Adrenal gland (tissue), 12 donors: Measurements from ENCODE around the gene ARHGEF7. TPM values are rescaled to one million over a fixed set of nuclear protein-coding genes. Genes with fewer than 3 reads are reported as not detected.
A peak's percentile ranks its signal among the peaks of the same experiment; 100 is the strongest.

ENCODE experiments used
- DNase-seq, 7 donors: peaks; one replicate each; pipeline ENCODE4 v3.0.0-alpha.2; 2019 to 2020
- H3K27ac ChIP-seq, 5 donors: fragments of 200-600 bp; sonication (generic) in 4 of 5; 1 replicate in 3 of 5; 2 replicates in 2 of 5; pipeline versions ENCODE4 v1.5.1 to v1.8.0; 2016 to 2020; ENCODE audit warnings: mild to moderate bottlenecking in 1 of 5
- H3K27me3 ChIP-seq: fragments of 200-600 bp; 2 replicates; pipeline ENCODE4 v1.8.0; 2021
- H3K36me3 ChIP-seq, 2 donors: fragments of 200-600 bp; replicated peaks in 1 of 2; 1 replicate in 1 of 2; 2 replicates in 1 of 2; pipeline versions ENCODE4 v1.5.1 to v1.8.0; 2018 to 2022
- H3K4me1 ChIP-seq, 2 donors: fragments of 200-600 bp; replicated peaks in 1 of 2; 1 replicate in 1 of 2; 2 replicates in 1 of 2; pipeline versions ENCODE4 v1.5.1 to v1.8.0; 2018 to 2021
- H3K4me3 ChIP-seq, 4 donors: fragments of 200-600 bp; sonication (generic) in 3 of 4; one replicate each; pipeline ENCODE4 v1.5.1; 2016 to 2018
- H3K9me3 ChIP-seq, 3 donors: fragments of 200-600 bp; sonication (generic) in 1 of 3; replicated peaks in 1 of 3; 1 replicate in 2 of 3; 2 replicates in 1 of 3; pipeline versions ENCODE4 v1.5.1 to v1.8.0; 2016 to 2021
- CTCF ChIP-seq, 6 experiments: fragments of 450-650 bp in 4 of 6; fragments of 200-600 bp in 2 of 6; sonication (generic) in 1 of 6; IDR thresholded peaks; 1 replicate in 5 of 6; 2 replicates in 1 of 6; pipeline versions ENCODE4 v1.5.1 to v1.8.0; 2016 to 2021; ENCODE audit warnings: antibody characterized with exemption in 6 of 6, mild to moderate bottlenecking in 2 of 6, moderate library complexity in 1 of 6
- POLR2A ChIP-seq, 2 donors: fragments of 450-650 bp; IDR thresholded peaks; one replicate each; pipeline ENCODE4 v1.6.1; 2017; ENCODE audit warnings: antibody characterized with exemption in 2 of 2, mild to moderate bottlenecking in 2 of 2, moderate library complexity in 1 of 2
- WGBS, 4 donors: extraction: QIAGEN DNeasy Blood & Tissue Kit in 2 of 4; methylation state at CpG; one replicate each; pipeline versions ENCODE4 v1.1.5 to v1.1.7; 2013 to 2017; 5-methylcytosine and 5-hydroxymethylcytosine counted together
- intact Hi-C, 2 donors: fragments of 100-400 bp; cut with DNase I; formaldehyde crosslinking; loops; one replicate each; pipeline versions ENCODE4 v1.14.1 to v1.15.0; 2022 to 2023
- polyA plus RNA-seq, 3 donors: library from polyadenylated mRNA; stranded (reverse); fragments of 200-250 nt in 2 of 3; fragments of 350-450 nt in 1 of 3; fragmentation: Illumina TruSeq in 1 of 3; extraction: RNeasy Lipid Tissue Mini Kit (QIAGEN cat#74804) in 1 of 3; gene quantifications; one replicate each; pipeline ENCODE4 v1.2.3, GENCODE V29; 2013 to 2014
- total RNA-seq, 9 donors: library from RNA; depleted of rRNA in 4 of 9; stranded (reverse); fragments of >200 nt in 4 of 9; fragments of 120-200 nt in 1 of 9; fragmentation: NEBNext Ultra II Directional in 1 of 9; extraction: Animal tissue kit (Norgen Biotek cat#: 25700) in 1 of 9; gene quantifications; one replicate each; pipeline versions ENCODE4 v1.1.0 to v1.2.4, GENCODE V29; 2013 to 2023
- donor health status: healthy with polysubstance abuse.
- donor health status: Bipolar disorder and iron deficiency.
- donor health status: DM: yes; HTN: yes; CAD: no.
- donor health status: DM: no; HTN: no; CAD: no.
- donor health status: DM: no; HTN: no; CAD: no.
- donor health status: DM: yes; HTN: yes; CAD: no.

Gene ARHGEF7
- total and polyA plus RNA-seq, 12 donors: 25.3 to 69.3 (median 53.2) TPM

DNA sequence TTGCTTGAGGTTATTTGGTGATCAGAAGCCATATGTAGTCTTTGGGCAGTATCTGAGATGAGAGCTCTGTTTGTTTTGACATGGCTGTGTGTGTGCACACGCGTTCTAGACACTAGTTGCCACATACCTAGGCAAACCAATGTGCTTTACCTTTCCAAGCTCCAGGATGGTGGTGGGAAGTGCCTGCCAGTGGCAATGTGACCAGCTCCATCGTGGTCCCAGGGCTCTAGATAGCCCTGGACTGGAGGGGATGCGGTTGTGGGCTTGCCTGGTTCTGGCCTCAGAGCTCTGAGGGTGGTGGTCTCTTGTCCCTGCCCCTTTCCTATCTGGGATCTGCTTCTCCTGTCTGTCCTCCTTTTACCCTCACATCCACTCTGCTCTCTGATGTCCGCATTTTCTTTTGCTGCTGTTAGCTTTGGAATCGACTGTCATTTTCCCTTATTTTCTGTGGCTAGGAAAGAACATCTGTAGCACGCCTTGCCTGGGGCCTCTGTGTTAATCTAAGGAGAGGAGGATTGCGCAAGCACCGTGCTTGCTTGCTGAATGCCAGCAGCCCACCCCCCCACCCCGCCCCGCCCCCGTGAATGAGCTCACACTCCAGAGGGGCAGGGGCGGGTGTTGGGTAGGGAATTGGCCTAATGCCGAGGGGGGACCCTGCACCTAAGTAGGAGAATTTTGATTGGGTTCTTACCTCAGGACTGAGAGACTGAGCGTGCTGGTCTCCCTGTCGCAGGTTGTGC is 89.5 kb downstream of the ARHGEF7 start:
- H3K9me3 ChIP-seq: no peaks in the 10 kb centered on the region
- TF ChIP-seq POLR2A (IDR thresholded peaks at IDR 0.05) (no peak), CTCF (IDR thresholded peaks at IDR 0.05) (no peak)
- H3K4me3 ChIP-seq: peak overlapping the region in 1 of 4 donors; percentile 22
- peak in 6 of 7 donors; percentile 59 to 80 (median 64) for DNase-seq
- 41 to 51% (median 49%) methylated on average over 13 to 16 of the region's 16 CpGs for WGBS, 4 donors
- H3K4me1 ChIP-seq: peaks cover 9 to 49% of the 10 kb centered on the region in 2 donors
- H3K27me3 ChIP-seq: no peaks in the 10 kb centered on the region
- intact Hi-C loops: no loop called here
- H3K27ac ChIP-seq: peak overlapping the region in 2 of 5 donors; percentile 61 to 68
- H3K36me3 ChIP-seq: no peaks in the 10 kb centered on the region

DNA sequence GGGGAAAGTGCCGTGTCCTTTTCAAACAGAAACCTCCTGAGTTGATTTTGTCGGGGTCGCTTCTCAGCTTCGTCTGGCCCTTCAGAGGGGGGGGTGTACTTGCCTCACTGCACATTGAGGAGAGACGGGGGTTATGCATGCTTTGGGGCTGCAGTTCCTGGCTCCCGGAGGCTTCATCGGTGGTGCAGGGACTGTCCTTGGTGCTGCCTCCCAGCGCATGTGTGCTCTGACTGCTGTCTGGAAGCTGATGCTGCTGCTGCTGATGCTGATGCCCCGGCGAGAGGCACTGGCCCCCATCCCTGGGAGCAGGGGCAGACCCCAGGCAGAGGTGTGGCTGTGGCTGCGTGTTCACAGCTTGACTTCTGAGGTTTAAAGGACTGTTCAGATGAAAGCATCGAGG is 91.0 kb downstream of the ARHGEF7 start:
- 71 to 86% (median 81%) methylated on average over 10 to 12 of the region's 12 CpGs for WGBS, 4 donors
- H3K36me3 ChIP-seq: no peaks in the 10 kb centered on the region
- H3K27ac ChIP-seq: no peak overlapping the region
- no peaks in the 10 kb centered on the region for H3K9me3 ChIP-seq
- H3K4me3 ChIP-seq: no peak overlapping the region
- intact Hi-C loops: no loop called here
- H3K27me3 ChIP-seq: no peaks in the 10 kb centered on the region
- H3K4me1 ChIP-seq: peaks cover 9 to 55% of the 10 kb centered on the region in 2 donors
- no peak for DNase-seq
- no peak for TF ChIP-seq CTCF (IDR thresholded peaks at IDR 0.05)
- no peak for TF ChIP-seq POLR2A (IDR thresholded peaks at IDR 0.05)

DNA sequence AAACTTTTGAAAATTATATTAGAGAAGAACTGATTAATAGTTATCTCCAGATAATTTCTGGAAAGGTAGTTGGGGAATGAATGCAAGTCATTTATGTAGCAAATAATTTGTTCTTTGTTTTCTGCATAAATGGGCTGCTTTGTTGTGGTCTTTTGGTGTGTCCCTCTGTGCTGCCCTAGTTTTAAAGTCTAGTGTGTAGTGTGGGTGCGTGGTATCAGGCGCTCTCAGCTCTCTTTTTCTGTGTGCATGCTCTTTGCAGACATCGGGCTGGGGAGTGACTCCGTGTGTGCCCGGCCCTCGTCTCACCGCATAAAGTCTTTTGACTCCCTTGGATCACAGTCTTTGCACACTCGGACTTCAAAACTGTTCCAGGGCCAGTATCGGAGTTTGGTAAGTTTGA is 94.5 kb downstream of the ARHGEF7 start:
- 86 to 97% (median 92%) methylated on average over 8 to 9 of the region's 9 CpGs for WGBS, 4 donors
- H3K4me1 ChIP-seq: peaks cover 0 to 22% of the 10 kb centered on the region in 2 donors

More for the DNA sequence above, 94.5 kb downstream of the ARHGEF7 start:
- Histone ChIP-seq H3K4me3 (no peak overlapping the region), H3K27me3 (no peaks in the 10 kb centered on the region), H3K36me3 (no peaks in the 10 kb centered on the region), H3K27ac (peak overlapping the region in 1 of 5 donors; percentile 41), H3K9me3 (no peaks in the 10 kb centered on the region)
- TF ChIP-seq POLR2A (IDR thresholded peaks at IDR 0.05): no peak
- TF ChIP-seq CTCF (IDR thresholded peaks at IDR 0.05): no peak
- DNase-seq: no peak
- intact Hi-C loops: loop anchor here in 1 of 2 donors (10.0 kb wide), 1 partner anchor 295 kb away; the partner anchor contains the start of gene ANKRD10
